ENCODE data around the gene FAM81B. TPM values are rescaled to one million over a fixed set of nuclear protein-coding genes. Genes with fewer than 3 reads are reported as not detected.

FAM81B gene
- total RNA-seq, 1 donor from 2014 or later: 7.6 TPM

DNA sequence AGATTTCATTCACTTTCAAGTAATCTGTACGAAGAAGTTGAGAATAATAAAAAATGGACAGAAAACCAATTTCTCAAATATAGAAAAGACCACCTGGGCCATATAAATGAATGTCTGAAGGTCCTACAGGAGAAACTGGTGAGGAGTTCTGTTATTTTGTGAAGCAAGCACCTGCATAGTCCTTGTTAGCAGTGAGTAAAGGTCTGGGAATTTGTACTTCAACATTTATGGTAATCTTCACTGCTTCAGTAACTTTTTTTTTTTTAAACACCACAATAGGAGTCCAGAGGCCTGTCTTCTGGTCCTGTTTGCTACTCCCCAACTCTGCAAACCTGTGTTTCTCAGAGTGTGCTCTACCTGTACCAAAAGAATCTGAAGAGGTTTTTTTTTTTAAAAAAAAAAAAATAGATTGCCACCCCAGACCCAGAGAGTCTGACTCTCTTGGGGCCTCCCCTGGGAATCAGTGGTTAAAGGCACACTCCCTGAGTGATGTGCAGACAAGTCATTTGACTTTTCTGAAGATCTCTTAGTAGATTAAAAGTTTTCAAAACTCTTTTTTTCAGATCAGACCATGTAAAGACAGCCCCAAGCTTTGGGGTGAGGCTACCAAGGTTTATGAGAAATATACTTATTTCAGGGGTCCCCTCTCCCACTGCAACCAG lies 55.5 kb downstream of the FAM81B start:
- intact Hi-C loops (cut with DNase I): no loop called here
- no peak for ATAC-seq
- H3K27me3 ChIP-seq (ENCODE audit: low read depth): no peaks in the 10 kb centered on the region

GRCh38 chr5:95447961-95448360 lies 56.8 kb downstream of the FAM81B start:
- no peaks in the 10 kb centered on the region for H3K36me3 ChIP-seq
- no peak for TF ChIP-seq CTCF (IDR thresholded peaks at IDR 0.05)
- no peak overlapping the region for H3K4me3 ChIP-seq
- no peak overlapping the region for H3K27ac ChIP-seq
- intact Hi-C loops (cut with DNase I): no loop called here
- no peaks in the 10 kb centered on the region for H3K27me3 ChIP-seq (ENCODE audit: low read depth)
- no peaks in the 10 kb centered on the region for H3K9me3 ChIP-seq
- ATAC-seq (no peak), DNase-seq (no peak)
- no peaks in the 10 kb centered on the region for H3K4me1 ChIP-seq

More for the DNA sequence above, 55.5 kb downstream of the FAM81B start:
- no peak for TF ChIP-seq CTCF (IDR thresholded peaks at IDR 0.05)
- no peaks in the 10 kb centered on the region for H3K4me1 ChIP-seq
- DNase-seq: no peak
- no peaks in the 10 kb centered on the region for H3K36me3 ChIP-seq
- no peak overlapping the region for H3K4me3 ChIP-seq
- no peaks in the 10 kb centered on the region for H3K9me3 ChIP-seq
- H3K27ac ChIP-seq: no peak overlapping the region

DNA sequence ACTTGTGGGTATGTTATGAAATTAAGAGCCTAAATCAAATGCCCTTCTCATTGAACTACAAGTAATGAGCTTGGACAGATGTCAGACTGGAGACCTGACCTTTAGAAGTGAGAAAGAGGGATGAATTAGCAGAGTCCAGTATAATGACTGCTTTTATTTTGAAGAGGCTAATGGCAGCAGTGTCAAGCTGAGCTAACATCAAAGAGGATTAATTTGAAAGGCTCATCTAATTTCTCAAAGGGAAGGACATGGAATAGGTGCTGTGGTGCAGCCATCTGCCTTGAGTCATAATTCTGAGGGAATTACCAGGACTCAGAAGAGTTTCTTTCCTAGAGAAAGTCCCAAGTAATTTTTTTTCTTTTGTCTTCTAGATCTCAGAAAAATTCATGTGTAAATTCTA lies 57.6 kb downstream of the FAM81B start:
- TF ChIP-seq CTCF (IDR thresholded peaks at IDR 0.05): no peak
- Histone ChIP-seq H3K27ac (no peak overlapping the region), H3K27me3 (ENCODE audit: low read depth) (no peaks in the 10 kb centered on the region), H3K9me3 (no peaks in the 10 kb centered on the region), H3K4me3 (no peak overlapping the region), H3K36me3 (no peaks in the 10 kb centered on the region), H3K4me1 (no peaks in the 10 kb centered on the region)
- intact Hi-C loops (cut with DNase I): no loop called here
- DNase-seq: no peak
- ATAC-seq: no peak

DNA sequence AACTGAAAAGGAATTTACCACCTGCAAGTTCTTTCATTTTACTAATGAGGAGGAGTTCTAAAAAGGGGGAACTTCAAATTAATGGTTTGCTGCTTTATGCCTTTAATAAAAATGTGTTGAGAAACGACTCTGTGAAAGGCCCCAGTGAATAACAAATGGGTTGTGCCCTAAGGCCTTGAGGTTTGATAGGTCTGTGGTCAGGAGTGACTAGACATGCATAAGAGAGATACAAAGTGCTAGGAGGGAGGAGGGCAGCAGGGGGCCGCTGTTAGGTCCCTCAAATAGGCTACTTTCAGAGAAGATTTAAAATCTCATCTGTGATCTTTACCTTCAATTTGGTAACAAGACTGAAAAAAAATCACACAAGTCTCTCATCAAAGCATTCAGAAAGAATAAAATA lies 58.3 kb downstream of the FAM81B start:
- no peaks in the 10 kb centered on the region for H3K36me3 ChIP-seq
- intact Hi-C loops (cut with DNase I): no loop called here
- ATAC-seq: no peak
- H3K9me3 ChIP-seq: no peaks in the 10 kb centered on the region
- no peak overlapping the region for H3K27ac ChIP-seq
- no peak for TF ChIP-seq CTCF (IDR thresholded peaks at IDR 0.05)
- H3K4me3 ChIP-seq: no peak overlapping the region
- H3K4me1 ChIP-seq: no peaks in the 10 kb centered on the region
- DNase-seq: no peak
- no peaks in the 10 kb centered on the region for H3K27me3 ChIP-seq (ENCODE audit: low read depth)

GRCh38 chr5:95454536-95454935 lies 63.4 kb downstream of the FAM81B start:
- no peaks in the 10 kb centered on the region for H3K9me3 ChIP-seq
- H3K4me1 ChIP-seq: no peaks in the 10 kb centered on the region
- H3K36me3 ChIP-seq: no peaks in the 10 kb centered on the region
- TF ChIP-seq CTCF (IDR thresholded peaks at IDR 0.05): no peak
- no peaks in the 10 kb centered on the region for H3K27me3 ChIP-seq (ENCODE audit: low read depth)
- intact Hi-C loops (cut with DNase I): no loop called here
- no peak overlapping the region for H3K27ac ChIP-seq
- no peak overlapping the region for H3K4me3 ChIP-seq
- ATAC-seq (no peak), DNase-seq (no peak)

Data from lower lobe of right lung (tissue), 2 donors.